Liver (tissue), 9 donors: ENCODE data around the gene PRDM10. TPM values are rescaled to one million over a fixed set of nuclear protein-coding genes. Genes with fewer than 3 reads are reported as not detected.

Experiments used
- DNase-seq: peaks from one replicate; pipeline ENCODE4 v3.0.0-alpha.2; 2017; ENCODE audit warnings: low spot score
- H3K27ac ChIP-seq, 2 donors: one replicate each; pipeline ENCODE4 v1.7.0; 2013; ENCODE audit warnings: inconsistent platforms in 2 of 2, low read length in 2 of 2, control low read depth in 1 of 2, low read depth in 1 of 2, mild to moderate bottlenecking in 1 of 2
- H3K27me3 ChIP-seq, 4 donors: one replicate each; pipeline versions ENCODE4 v1.6.1 to v1.7.0; 2013; ENCODE audit warnings: low read length in 3 of 4, inconsistent platforms in 1 of 4, mild to moderate bottlenecking in 1 of 4, moderate library complexity in 1 of 4; ENCODE audit not compliant: control insufficient read depth in 4 of 4, insufficient read depth in 4 of 4
- H3K36me3 ChIP-seq, 4 donors: one replicate each; pipeline versions ENCODE4 v1.6.1 to v1.7.0; 2013; ENCODE audit warnings: low read length in 3 of 4, mild to moderate bottlenecking in 3 of 4, low read depth in 1 of 4, moderate library complexity in 1 of 4; ENCODE audit not compliant: control insufficient read depth in 4 of 4, insufficient read depth in 3 of 4
- H3K4me1 ChIP-seq, 4 donors: one replicate each; pipeline versions ENCODE4 v1.6.1 to v1.7.0; 2013; ENCODE audit warnings: low read length in 3 of 4, mild to moderate bottlenecking in 3 of 4, moderate library complexity in 1 of 4; ENCODE audit not compliant: control insufficient read depth in 4 of 4, insufficient read depth in 4 of 4
- H3K4me3 ChIP-seq, 3 donors: one replicate each; pipeline versions ENCODE4 v1.6.1 to v1.7.0; 2013; ENCODE audit warnings: low read length in 3 of 3, control low read depth in 1 of 3, low read depth in 1 of 3, mild to moderate bottlenecking in 1 of 3
- H3K9ac ChIP-seq, 2 donors: one replicate each; pipeline ENCODE4 v1.7.0; 2013; ENCODE audit warnings: low read length in 2 of 2, mild to moderate bottlenecking in 2 of 2, moderate library complexity in 2 of 2, control low read depth in 1 of 2, low read depth in 1 of 2
- H3K9me3 ChIP-seq, 4 donors: one replicate each; pipeline versions ENCODE4 v1.6.1 to v1.7.0; 2013; ENCODE audit warnings: low read length in 3 of 4; ENCODE audit not compliant: control insufficient read depth in 4 of 4
- EGR1 ChIP-seq, 2 donors: IDR thresholded peaks; 2 replicates each; pipeline ENCODE4 v1.6.1; 2016 to 2018; ENCODE audit warnings: antibody characterized with exemption in 2 of 2, low read depth in 2 of 2
- FOXA2 ChIP-seq: IDR thresholded peaks from 2 replicates; pipeline ENCODE4 v1.6.1; 2016; ENCODE audit warnings: antibody characterized with exemption
- GABPA ChIP-seq, 2 donors: IDR thresholded peaks in 1 of 2; conservative IDR thresholded peaks in 1 of 2; 2 replicates each; pipeline ENCODE4 v1.6.1; 2016; ENCODE audit warnings: antibody characterized with exemption in 2 of 2, mild to moderate bottlenecking in 1 of 2, moderate library complexity in 1 of 2
- HNF4G ChIP-seq: IDR thresholded peaks from 2 replicates; pipeline ENCODE4 v1.6.1; 2016; ENCODE audit warnings: antibody characterized with exemption
- JUND ChIP-seq, 2 donors: IDR thresholded peaks; 2 replicates each; pipeline ENCODE4 v1.6.1; 2016; ENCODE audit warnings: antibody characterized with exemption in 2 of 2
- RAD21 ChIP-seq, 2 donors: IDR thresholded peaks; 2 replicates each; pipeline ENCODE4 v1.6.1; 2016; ENCODE audit warnings: antibody characterized with exemption in 2 of 2, mild to moderate bottlenecking in 2 of 2
- TAF1 ChIP-seq: conservative IDR thresholded peaks from 2 replicates; pipeline ENCODE4 v1.6.1; 2016; ENCODE audit warnings: antibody characterized with exemption, mild to moderate bottlenecking
- YY1 ChIP-seq: IDR thresholded peaks from 2 replicates; pipeline ENCODE4 v1.6.1; 2016; ENCODE audit warnings: antibody characterized with exemption, mild to moderate bottlenecking
- WGBS: extraction: QIAGEN DNeasy Blood & Tissue Kit; methylation state at CpG from one replicate; pipeline ENCODE4 v1.1.7; 2013; 5-methylcytosine and 5-hydroxymethylcytosine counted together
- polyA plus RNA-seq, 2 donors: library from polyadenylated mRNA; stranded (reverse) in 1 of 2; unstranded in 1 of 2; fragments of 200-250 nt in 1 of 2; fragments of >200 nt in 1 of 2; fragmentation: Nextera tagmentation in 1 of 2; extraction: Ambion mirVana in 1 of 2; gene quantifications; one replicate each; pipeline versions ENCODE4 v1.2.1 to v1.2.3, GENCODE V29; 2013 to 2015
- total RNA-seq, 2 donors: library from RNA; depleted of rRNA; stranded (reverse); fragments of >200 nt; gene quantifications; one replicate each; pipeline ENCODE4 v1.2.3, GENCODE V29; 2014
- TF ChIP-seq, protein P1 (sequence below): IDR thresholded peaks from 2 replicates; pipeline ENCODE4 v1.6.1; 2016; ENCODE audit warnings: antibody characterized with exemption
- TF ChIP-seq, protein P2 (sequence below): IDR thresholded peaks from 2 replicates; pipeline ENCODE4 v1.6.1; 2016; ENCODE audit warnings: antibody characterized with exemption, mild to moderate bottlenecking
- TF ChIP-seq, protein P3 (sequence below): IDR thresholded peaks from 2 replicates; pipeline ENCODE4 v1.6.1; 2016; ENCODE audit warnings: antibody characterized with exemption
- TF ChIP-seq, protein P4 (sequence below): IDR thresholded peaks from 2 replicates; pipeline ENCODE4 v1.6.1; 2016; ENCODE audit warnings: antibody characterized with exemption
- donor health status: healthy.
- donor health status: healthy.
- donor health status: healthy.
- donor health status: healthy.
- donor health status: healthy.

The PRDM10 gene
- total and polyA plus RNA-seq, 4 donors, result 1.4 to 7.2 (median 3.9) TPM

DNA sequence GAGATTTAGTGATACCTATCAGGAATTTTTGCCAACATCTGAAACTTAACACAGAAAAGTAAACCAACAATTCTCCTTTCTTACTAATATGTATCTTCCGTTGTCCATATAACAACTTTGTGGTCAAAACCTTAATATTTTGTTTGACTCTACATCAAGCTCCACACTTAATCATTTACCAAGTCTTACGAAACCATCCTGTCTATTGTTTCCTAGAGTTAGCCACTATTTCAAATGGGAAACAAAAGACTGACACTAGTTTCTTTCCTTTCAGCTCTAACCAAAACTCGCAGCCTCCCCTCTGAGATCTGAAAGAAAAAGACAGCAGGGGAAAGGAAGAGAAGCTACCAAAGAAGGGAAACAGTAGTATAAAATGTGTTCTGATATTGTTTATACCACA lies 26.5 kb upstream of the PRDM10 start:
- Histone ChIP-seq H3K36me3 (no peaks in the 10 kb centered on the region), H3K4me1 (no peaks in the 10 kb centered on the region), H3K27ac (no peak overlapping the region), H3K9me3 (no peaks in the 10 kb centered on the region), H3K4me3 (no peak overlapping the region), H3K27me3 (no peaks in the 10 kb centered on the region), H3K9ac (no peak overlapping the region)
- no peak for DNase-seq
- 66% methylated on average over 3 of the region's 3 CpGs for WGBS
- TF ChIP-seq, protein P1, sequence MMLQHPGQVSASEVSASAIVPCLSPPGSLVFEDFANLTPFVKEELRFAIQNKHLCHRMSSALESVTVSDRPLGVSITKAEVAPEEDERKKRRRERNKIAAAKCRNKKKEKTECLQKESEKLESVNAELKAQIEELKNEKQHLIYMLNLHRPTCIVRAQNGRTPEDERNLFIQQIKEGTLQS, result no peak
- TF ChIP-seq, protein P2, sequence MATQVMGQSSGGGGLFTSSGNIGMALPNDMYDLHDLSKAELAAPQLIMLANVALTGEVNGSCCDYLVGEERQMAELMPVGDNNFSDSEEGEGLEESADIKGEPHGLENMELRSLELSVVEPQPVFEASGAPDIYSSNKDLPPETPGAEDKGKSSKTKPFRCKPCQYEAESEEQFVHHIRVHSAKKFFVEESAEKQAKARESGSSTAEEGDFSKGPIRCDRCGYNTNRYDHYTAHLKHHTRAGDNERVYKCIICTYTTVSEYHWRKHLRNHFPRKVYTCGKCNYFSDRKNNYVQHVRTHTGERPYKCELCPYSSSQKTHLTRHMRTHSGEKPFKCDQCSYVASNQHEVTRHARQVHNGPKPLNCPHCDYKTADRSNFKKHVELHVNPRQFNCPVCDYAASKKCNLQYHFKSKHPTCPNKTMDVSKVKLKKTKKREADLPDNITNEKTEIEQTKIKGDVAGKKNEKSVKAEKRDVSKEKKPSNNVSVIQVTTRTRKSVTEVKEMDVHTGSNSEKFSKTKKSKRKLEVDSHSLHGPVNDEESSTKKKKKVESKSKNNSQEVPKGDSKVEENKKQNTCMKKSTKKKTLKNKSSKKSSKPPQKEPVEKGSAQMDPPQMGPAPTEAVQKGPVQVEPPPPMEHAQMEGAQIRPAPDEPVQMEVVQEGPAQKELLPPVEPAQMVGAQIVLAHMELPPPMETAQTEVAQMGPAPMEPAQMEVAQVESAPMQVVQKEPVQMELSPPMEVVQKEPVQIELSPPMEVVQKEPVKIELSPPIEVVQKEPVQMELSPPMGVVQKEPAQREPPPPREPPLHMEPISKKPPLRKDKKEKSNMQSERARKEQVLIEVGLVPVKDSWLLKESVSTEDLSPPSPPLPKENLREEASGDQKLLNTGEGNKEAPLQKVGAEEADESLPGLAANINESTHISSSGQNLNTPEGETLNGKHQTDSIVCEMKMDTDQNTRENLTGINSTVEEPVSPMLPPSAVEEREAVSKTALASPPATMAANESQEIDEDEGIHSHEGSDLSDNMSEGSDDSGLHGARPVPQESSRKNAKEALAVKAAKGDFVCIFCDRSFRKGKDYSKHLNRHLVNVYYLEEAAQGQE, result no peak

DNA sequence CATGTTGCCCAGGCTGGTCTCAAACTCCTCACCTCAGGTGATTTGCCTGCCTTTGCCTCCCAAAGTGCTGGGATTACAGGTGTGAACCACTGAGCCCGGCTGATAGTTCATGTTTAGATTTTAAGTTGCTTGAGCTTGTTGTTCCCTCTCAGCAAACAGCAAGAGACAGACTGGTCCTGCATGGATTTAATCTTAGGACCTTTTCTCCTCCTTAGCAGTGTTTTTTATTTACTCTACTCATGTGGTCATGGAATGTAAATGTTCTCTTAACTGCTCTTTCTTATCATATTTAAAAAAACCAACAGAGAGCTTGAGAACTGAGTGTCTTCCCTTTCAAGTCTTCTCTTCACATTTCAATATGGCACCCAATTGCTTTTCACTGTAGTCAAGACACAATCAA lies 22.7 kb upstream of the PRDM10 start:
- Histone ChIP-seq H3K9ac (no peak overlapping the region), H3K27ac (no peak overlapping the region), H3K36me3 (no peaks in the 10 kb centered on the region), H3K9me3 (no peaks in the 10 kb centered on the region), H3K4me1 (no peaks in the 10 kb centered on the region), H3K4me3 (no peak overlapping the region), H3K27me3 (no peaks in the 10 kb centered on the region)
- no peak for DNase-seq
- no peak for TF ChIP-seq FOXA2
- TF ChIP-seq YY1, result no peak
- no peak for TF ChIP-seq RAD21 (IDR thresholded peaks at IDR 0.05)
- no peak for TF ChIP-seq TAF1
- TF ChIP-seq GABPA (IDR thresholded peaks at IDR 0.05 in 1 of 2, conservative IDR thresholded peaks at IDR 0.05 in 1 of 2), result no peak
- TF ChIP-seq, protein P3, sequence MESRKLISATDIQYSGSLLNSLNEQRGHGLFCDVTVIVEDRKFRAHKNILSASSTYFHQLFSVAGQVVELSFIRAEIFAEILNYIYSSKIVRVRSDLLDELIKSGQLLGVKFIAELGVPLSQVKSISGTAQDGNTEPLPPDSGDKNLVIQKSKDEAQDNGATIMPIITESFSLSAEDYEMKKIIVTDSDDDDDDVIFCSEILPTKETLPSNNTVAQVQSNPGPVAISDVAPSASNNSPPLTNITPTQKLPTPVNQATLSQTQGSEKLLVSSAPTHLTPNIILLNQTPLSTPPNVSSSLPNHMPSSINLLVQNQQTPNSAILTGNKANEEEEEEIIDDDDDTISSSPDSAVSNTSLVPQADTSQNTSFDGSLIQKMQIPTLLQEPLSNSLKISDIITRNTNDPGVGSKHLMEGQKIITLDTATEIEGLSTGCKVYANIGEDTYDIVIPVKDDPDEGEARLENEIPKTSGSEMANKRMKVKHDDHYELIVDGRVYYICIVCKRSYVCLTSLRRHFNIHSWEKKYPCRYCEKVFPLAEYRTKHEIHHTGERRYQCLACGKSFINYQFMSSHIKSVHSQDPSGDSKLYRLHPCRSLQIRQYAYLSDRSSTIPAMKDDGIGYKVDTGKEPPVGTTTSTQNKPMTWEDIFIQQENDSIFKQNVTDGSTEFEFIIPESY, result no peak
- TF ChIP-seq, protein P4, sequence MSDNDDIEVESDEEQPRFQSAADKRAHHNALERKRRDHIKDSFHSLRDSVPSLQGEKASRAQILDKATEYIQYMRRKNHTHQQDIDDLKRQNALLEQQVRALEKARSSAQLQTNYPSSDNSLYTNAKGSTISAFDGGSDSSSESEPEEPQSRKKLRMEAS, result no peak
- TF ChIP-seq EGR1 (IDR thresholded peaks at IDR 0.05; ENCODE audit: low read depth in 2 of 2), result no peak
- TF ChIP-seq HNF4G, result no peak
- TF ChIP-seq, protein P2, result no peak
- no peak for TF ChIP-seq JUND (IDR thresholded peaks at IDR 0.05)
- WGBS, result 82% methylated on average over 1 of the region's 1 CpG
